K562 (cell line): ENCODE results near the gene PNPLA2. TPM values are rescaled to one million over a fixed set of nuclear protein-coding genes. Genes with fewer than 3 reads are reported as not detected.

Experiments used
- ATF7 ChIP-seq: fragments of 450-650 bp; IDR thresholded peaks from 2 replicates; pipeline ENCODE4 v1.7.1; 2014; ENCODE audit warnings: mild to moderate bottlenecking, moderate library complexity
- CREB1 ChIP-seq, 2 experiments: sonication (generic) in 1 of 2; formaldehyde crosslinking in 1 of 2; IDR thresholded peaks; 2 replicates each; pipeline versions ENCODE4 v1.6.1 to v1.8.0; 2012 to 2022; ENCODE audit warnings: inconsistent platforms in 1 of 2, mild to moderate bottlenecking in 1 of 2, missing genetic modification reagents in 1 of 2, moderate library complexity in 1 of 2
- EP300 ChIP-seq: IDR thresholded peaks from 2 replicates; pipeline ENCODE4 v1.6.1; 2012; ENCODE audit warnings: low read length, improper control_type of control experiment
- FOXM1 ChIP-seq, 2 experiments: fragments of 450-650 bp in 1 of 2; sonication (generic) in 1 of 2; formaldehyde crosslinking in 1 of 2; IDR thresholded peaks; 2 replicates each; pipeline versions ENCODE4 v1.6.1 to v1.9.0; 2017 to 2022; ENCODE audit warnings: low read depth in 2 of 2, mild to moderate bottlenecking in 2 of 2, missing genetic modification reagents in 1 of 2, moderate library complexity in 1 of 2
- KDM1A ChIP-seq, 2 experiments: fragments of 450-650 bp; IDR thresholded peaks; 2 replicates each; pipeline ENCODE4 v1.6.1; 2016; ENCODE audit warnings: mild to moderate bottlenecking in 2 of 2
- LCOR ChIP-seq: sonication (generic); formaldehyde crosslinking; IDR thresholded peaks from 2 replicates; pipeline ENCODE4 v1.8.0; 2022; ENCODE audit warnings: mild to moderate bottlenecking, missing genetic modification reagents
- MTA2 ChIP-seq: fragments of 450-650 bp; IDR thresholded peaks from 2 replicates; pipeline ENCODE4 v1.6.1; 2016; ENCODE audit warnings: low read depth
- MTF1 ChIP-seq: fragments of 250-450 bp; sonication (Bioruptor Pico); IDR thresholded peaks from 2 replicates; pipeline ENCODE4 v1.9.0; 2021; ENCODE audit warnings: moderate library complexity, mild to moderate bottlenecking, inconsistent platforms, borderline replicate concordance
- NCOA4 ChIP-seq: fragments of 450-650 bp; IDR thresholded peaks from 2 replicates; pipeline ENCODE4 v1.6.1; 2018; ENCODE audit warnings: mild to moderate bottlenecking; ENCODE audit not compliant: partially characterized antibody
- SIRT6 ChIP-seq: IDR thresholded peaks from one replicate; pipeline ENCODE4 v1.6.1; 2012; ENCODE audit warnings: low read depth, mild to moderate bottlenecking, control low read depth, inconsistent platforms, low read length, moderate library complexity
- TCF3 ChIP-seq: sonication (generic); formaldehyde crosslinking; IDR thresholded peaks from 2 replicates; pipeline ENCODE4 v1.4.0; 2020; ENCODE audit warnings: mild to moderate bottlenecking, missing genetic modification reagents
- ZKSCAN8 ChIP-seq: fragments of 200-800 bp; sonication (Bioruptor generic); IDR thresholded peaks from 2 replicates; pipeline ENCODE4 v1.6.1; 2016; ENCODE audit warnings: missing genetic modification characterization, missing compliant biosample characterization
- ZNF124 ChIP-seq: sonication (generic); formaldehyde crosslinking; IDR thresholded peaks from 2 replicates; pipeline ENCODE4 v1.8.1; 2022; ENCODE audit warnings: missing genetic modification reagents
- ZNF217 ChIP-seq: sonication (generic); formaldehyde crosslinking; IDR thresholded peaks from 2 replicates; pipeline ENCODE4 v1.8.0; 2022; ENCODE audit warnings: mild to moderate bottlenecking, missing genetic modification reagents
- polyA plus RNA-seq, 8 experiments: library from polyadenylated mRNA; depleted of rRNA in 4 of 8; stranded (reverse) in 5 of 8; unstranded in 3 of 8; fragments of >200 nt; fragmentation: Nextera tagmentation in 2 of 8; fragmentation: Illumina TruSeq in 1 of 8; extraction: Ambion mirVana in 2 of 8; extraction: Trizol in 1 of 8; gene quantifications; 2 replicates each; pipeline versions ENCODE4 v1.2.1 to v1.2.3, GENCODE V29; 2011 to 2014; ENCODE audit warnings: inconsistent platforms in 1 of 8, missing spikeins in 1 of 8
- total RNA-seq, 7 experiments: library from RNA; depleted of rRNA in 6 of 7; stranded (reverse); fragments of >200 nt in 6 of 7; fragmentation: Illumina TruSeq in 2 of 7; extraction: Trizol in 2 of 7; gene quantifications; 2 replicates each; pipeline versions ENCODE4 v1.2.1 to v1.2.3, GENCODE V29; 2011 to 2021; ENCODE audit warnings: low replicate concordance in 1 of 7
- TF ChIP-seq, protein P1 (sequence below): fragments of 450-650 bp; formaldehyde crosslinking; IDR thresholded peaks from 2 replicates; pipeline ENCODE4 v1.4.0; 2020; ENCODE audit warnings: mild to moderate bottlenecking, moderate library complexity
- TF ChIP-seq, protein P2 (sequence below): fragments of 450-650 bp; IDR thresholded peaks from 2 replicates; pipeline ENCODE4 v1.6.1; 2016; ENCODE audit warnings: low read depth

The PNPLA2 gene
- total and polyA plus RNA-seq, 9 of the 15 experiments (the other 6 are each of a cell fraction or from before 2014, with no cell fraction given), result 0.39 to 87.1 (median 8.4) TPM

DNA sequence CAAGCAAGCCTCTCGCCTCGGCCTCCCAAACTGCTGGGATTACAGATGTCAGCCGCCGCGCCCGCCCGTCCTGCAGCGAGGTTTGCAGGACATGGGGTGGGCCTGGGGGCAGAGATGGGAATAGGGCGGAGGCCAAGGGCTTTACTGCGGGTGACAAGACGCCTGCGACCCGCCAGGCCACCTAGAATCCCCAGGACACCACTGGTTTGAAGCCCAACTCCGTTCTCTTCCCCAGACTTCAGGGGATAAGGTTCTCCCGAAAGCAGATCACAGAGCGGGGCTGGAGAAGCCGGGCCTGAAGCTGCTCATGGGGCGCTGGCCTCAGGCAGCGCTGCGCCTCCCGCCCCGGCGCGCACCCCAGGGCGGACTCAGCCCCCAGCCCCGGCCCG is 23.3 kb downstream of the PNPLA2 start (continued):
- no peak for TF ChIP-seq NCOA4
- TF ChIP-seq MTA2, result no peak
- TF ChIP-seq TCF3 (CRISPR knock-in tag), result no peak
- 0 out of 2 replicates have a peak, but pooled peaks have one; percentile 40 for TF ChIP-seq LCOR (CRISPR knock-in tag)
- TF ChIP-seq, protein P1, sequence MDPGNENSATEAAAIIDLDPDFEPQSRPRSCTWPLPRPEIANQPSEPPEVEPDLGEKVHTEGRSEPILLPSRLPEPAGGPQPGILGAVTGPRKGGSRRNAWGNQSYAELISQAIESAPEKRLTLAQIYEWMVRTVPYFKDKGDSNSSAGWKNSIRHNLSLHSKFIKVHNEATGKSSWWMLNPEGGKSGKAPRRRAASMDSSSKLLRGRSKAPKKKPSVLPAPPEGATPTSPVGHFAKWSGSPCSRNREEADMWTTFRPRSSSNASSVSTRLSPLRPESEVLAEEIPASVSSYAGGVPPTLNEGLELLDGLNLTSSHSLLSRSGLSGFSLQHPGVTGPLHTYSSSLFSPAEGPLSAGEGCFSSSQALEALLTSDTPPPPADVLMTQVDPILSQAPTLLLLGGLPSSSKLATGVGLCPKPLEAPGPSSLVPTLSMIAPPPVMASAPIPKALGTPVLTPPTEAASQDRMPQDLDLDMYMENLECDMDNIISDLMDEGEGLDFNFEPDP (CRISPR knock-in tag), result no peak
- TF ChIP-seq MTF1 (CRISPR knock-in tag), result no peak
- no peak for TF ChIP-seq ATF7
- TF ChIP-seq ZNF217 (CRISPR knock-in tag), result no peak
- TF ChIP-seq, protein P2, sequence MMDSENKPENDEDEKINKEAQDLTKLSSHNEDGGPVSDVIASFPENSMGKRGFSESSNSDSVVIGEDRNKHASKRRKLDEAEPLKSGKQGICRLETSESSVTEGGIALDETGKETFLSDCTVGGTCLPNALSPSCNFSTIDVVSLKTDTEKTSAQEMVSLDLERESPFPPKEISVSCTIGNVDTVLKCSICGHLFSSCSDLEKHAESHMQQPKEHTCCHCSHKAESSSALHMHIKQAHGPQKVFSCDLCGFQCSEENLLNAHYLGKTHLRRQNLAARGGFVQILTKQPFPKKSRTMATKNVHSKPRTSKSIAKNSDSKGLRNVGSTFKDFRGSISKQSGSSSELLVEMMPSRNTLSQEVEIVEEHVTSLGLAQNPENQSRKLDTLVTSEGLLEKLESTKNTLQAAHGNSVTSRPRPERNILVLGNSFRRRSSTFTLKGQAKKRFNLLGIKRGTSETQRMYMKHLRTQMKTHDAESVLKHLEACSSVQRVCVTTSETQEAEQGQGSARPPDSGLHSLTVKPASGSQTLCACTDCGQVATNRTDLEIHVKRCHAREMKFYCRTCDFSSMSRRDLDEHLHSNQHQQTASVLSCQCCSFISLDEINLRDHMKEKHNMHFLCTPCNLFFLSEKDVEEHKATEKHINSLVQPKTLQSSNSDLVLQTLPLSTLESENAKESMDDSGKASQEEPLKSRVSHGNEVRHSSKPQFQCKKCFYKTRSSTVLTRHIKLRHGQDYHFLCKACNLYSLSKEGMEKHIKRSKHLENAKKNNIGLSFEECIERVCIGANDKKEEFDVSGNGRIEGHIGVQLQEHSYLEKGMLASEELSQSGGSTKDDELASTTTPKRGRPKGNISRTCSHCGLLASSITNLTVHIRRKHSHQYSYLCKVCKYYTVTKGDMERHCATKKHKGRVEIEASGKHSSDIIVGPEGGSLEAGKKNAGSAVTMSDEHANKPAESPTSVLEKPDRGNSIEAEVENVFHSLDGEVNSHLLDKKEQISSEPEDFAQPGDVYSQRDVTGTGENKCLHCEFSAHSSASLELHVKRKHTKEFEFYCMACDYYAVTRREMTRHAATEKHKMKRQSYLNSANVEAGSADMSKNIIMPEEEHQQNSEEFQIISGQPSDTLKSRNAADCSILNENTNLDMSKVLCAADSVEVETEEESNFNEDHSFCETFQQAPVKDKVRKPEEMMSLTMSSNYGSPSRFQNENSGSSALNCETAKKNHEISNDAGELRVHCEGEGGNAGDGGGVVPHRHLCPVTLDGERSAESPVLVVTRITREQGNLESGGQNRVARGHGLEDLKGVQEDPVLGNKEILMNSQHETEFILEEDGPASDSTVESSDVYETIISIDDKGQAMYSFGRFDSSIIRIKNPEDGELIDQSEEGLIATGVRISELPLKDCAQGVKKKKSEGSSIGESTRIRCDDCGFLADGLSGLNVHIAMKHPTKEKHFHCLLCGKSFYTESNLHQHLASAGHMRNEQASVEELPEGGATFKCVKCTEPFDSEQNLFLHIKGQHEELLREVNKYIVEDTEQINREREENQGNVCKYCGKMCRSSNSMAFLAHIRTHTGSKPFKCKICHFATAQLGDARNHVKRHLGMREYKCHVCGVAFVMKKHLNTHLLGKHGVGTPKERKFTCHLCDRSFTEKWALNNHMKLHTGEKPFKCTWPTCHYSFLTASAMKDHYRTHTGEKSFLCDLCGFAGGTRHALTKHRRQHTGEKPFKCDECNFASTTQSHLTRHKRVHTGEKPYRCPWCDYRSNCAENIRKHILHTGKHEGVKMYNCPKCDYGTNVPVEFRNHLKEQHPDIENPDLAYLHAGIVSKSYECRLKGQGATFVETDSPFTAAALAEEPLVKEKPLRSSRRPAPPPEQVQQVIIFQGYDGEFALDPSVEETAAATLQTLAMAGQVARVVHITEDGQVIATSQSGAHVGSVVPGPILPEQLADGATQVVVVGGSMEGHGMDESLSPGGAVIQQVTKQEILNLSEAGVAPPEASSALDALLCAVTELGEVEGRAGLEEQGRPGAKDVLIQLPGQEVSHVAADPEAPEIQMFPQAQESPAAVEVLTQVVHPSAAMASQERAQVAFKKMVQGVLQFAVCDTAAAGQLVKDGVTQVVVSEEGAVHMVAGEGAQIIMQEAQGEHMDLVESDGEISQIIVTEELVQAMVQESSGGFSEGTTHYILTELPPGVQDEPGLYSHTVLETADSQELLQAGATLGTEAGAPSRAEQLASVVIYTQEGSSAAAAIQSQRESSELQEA, result no peak
- no peak for TF ChIP-seq FOXM1 (IDR thresholded peaks at IDR 0.05; ENCODE audit: low read depth)
- 0 out of 2 replicates have a peak, but pooled peaks have one; percentile 12 for TF ChIP-seq FOXM1 (CRISPR knock-in tag; IDR thresholded peaks at IDR 0.05; ENCODE audit: low read depth)
- TF ChIP-seq CREB1 (IDR thresholded peaks at IDR 0.05), result no peak
- no peak for TF ChIP-seq CREB1 (CRISPR knock-in tag; IDR thresholded peaks at IDR 0.05)
- TF ChIP-seq EP300, result no peak
- TF ChIP-seq SIRT6, result peak; percentile 85
- TF ChIP-seq ZNF124 (CRISPR knock-in tag), result no peak
- TF ChIP-seq KDM1A (IDR thresholded peaks at IDR 0.05), result no peak
- TF ChIP-seq ZKSCAN8 (CRISPR knock-in tag), result no peak
